NT2/D1 (cell line): ENCODE results near the gene WAPL.

Source experiments
- DNase-seq: peaks from one replicate; pipeline ENCODE4 v3.0.0-alpha.2; 2011; ENCODE audit warnings: low read depth, low spot score
- H3K27me3 ChIP-seq: 2 replicates; pipeline ENCODE4 v1.6.0; 2011; ENCODE audit warnings: mild to moderate bottlenecking; ENCODE audit not compliant: insufficient read length, insufficient read depth
- H3K36me3 ChIP-seq: 2 replicates; pipeline ENCODE4 v1.6.1; 2011; ENCODE audit warnings: mild to moderate bottlenecking, low read length, mixed read lengths; ENCODE audit not compliant: insufficient read depth, insufficient read length
- H3K4me1 ChIP-seq: 2 replicates; pipeline ENCODE4 v1.5.1; 2011; ENCODE audit not compliant: insufficient read depth, insufficient read length
- H3K4me3 ChIP-seq: 2 replicates; pipeline ENCODE4 v1.5.1; 2011; ENCODE audit warnings: low read depth; ENCODE audit not compliant: insufficient read length
- H3K9ac ChIP-seq: 2 replicates; pipeline ENCODE4 v1.6.0; 2011; ENCODE audit warnings: low read depth; ENCODE audit not compliant: insufficient read length
- H3K9me3 ChIP-seq: 2 replicates; pipeline ENCODE4 v1.5.1; 2011; ENCODE audit warnings: mild to moderate bottlenecking, low read length; ENCODE audit not compliant: insufficient read depth
- SUZ12 ChIP-seq: IDR thresholded peaks from 2 replicates; pipeline ENCODE4 v1.6.1; 2011; ENCODE audit not compliant: insufficient read length, insufficient read depth; ENCODE audit errors: extremely low read depth
- YY1 ChIP-seq: IDR thresholded peaks from 2 replicates; pipeline ENCODE4 v1.6.1; 2011; ENCODE audit not compliant: insufficient read length, insufficient read depth
- ZNF274 ChIP-seq: IDR thresholded peaks from 2 replicates; pipeline ENCODE4 v1.6.1; 2011; ENCODE audit warnings: mild to moderate bottlenecking, low read depth, low read length

The WAPL gene

DNA sequence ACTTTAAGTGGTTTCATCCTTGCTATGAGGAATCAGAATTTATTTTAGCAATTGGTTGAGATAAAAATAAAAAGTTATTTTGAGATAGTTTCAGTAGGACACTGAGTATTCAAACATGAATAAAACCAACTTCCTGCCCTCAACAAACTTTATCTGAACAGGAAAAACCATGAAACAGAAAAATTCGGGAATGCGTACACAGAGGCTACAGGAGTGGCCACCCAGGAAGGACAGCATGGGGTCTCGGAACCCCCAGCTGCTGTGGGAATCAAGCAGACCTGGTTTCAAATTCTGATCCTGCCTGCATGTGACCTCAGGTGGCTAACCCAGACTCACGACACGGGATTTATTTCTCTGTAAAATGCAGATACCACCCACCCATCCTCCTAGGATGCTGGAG, 106.0 kb downstream of the WAPL start:
- no peak for DNase-seq
- Histone ChIP-seq H3K4me3 (no peak overlapping the region), H3K36me3 (no peaks in the 10 kb centered on the region), H3K4me1 (no peaks in the 10 kb centered on the region), H3K27me3 (no peaks in the 10 kb centered on the region), H3K9me3 (peaks cover 6% of the 10 kb centered on the region; the same call in 1 of the 2 replicates), H3K9ac (no peak overlapping the region)
- TF ChIP-seq YY1 (no peak), ZNF274 (no peak), SUZ12 (no peak)

DNA sequence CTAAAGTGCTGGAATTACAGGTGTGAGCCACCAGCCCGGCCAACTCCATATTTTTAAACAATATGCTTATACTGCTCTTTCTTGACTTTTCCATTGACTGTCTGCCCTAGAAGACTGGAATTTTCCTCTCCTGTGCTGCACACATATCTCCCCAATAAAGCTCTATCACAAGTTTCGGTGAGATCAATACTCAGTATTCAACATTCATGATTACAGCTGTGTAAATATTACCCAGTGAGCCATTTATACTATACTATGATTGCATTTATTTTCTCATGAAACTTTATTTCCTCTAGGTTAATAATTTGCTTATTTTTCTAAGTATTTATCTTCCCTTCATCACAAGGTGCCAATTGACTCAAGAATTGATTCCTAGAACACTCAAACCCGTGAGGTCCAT, 106.5 kb downstream of the WAPL start:
- Histone ChIP-seq H3K27me3 (no peaks in the 10 kb centered on the region), H3K4me3 (no peak overlapping the region), H3K9me3 (peaks cover 7% of the 10 kb centered on the region; the same call in 1 of the 2 replicates), H3K4me1 (no peaks in the 10 kb centered on the region), H3K36me3 (no peaks in the 10 kb centered on the region), H3K9ac (no peak overlapping the region)
- TF ChIP-seq SUZ12: no peak
- no peak for TF ChIP-seq ZNF274
- TF ChIP-seq YY1: no peak
- no peak for DNase-seq

DNA sequence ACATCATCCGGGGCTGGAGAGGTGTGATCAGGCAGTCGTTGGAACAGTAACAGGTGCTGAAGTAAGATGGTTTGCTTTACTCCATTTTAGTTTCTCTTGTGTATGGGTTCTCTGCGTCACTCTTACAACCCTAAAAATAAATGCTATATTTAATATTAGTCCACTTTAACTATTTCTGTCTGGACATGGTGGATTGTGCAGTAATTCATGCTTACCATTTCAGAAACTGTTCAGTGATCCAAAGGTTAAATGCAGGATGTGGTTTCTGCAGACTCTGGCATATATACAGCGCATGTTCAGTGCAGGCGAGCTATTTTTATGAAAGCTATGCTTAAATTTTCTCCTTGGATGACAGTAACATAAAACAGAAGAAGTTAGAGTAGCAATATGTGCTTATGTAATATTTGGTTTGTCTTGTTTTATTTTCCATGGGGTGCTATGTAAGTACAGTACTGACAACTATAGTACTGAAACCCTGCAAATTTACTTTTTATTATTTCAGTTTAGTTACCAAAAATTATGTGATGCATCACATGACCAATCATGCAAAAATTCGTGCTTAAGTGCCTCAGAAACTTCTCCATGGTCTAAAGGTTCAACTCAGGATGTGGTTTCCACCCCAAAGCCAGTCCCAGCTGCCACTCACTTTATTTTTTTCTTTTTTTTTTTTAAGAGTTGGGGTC, 108.4 kb downstream of the WAPL start:
- no peaks in the 10 kb centered on the region for H3K27me3 ChIP-seq
- TF ChIP-seq ZNF274 (no peak), SUZ12 (no peak)
- DNase-seq: no peak
- H3K4me3 ChIP-seq: no peak overlapping the region
- peaks cover 7% of the 10 kb centered on the region; the same call in 1 of the 2 replicates for H3K9me3 ChIP-seq
- H3K4me1 ChIP-seq: no peaks in the 10 kb centered on the region
- no peaks in the 10 kb centered on the region for H3K36me3 ChIP-seq
- no peak overlapping the region for H3K9ac ChIP-seq

DNA sequence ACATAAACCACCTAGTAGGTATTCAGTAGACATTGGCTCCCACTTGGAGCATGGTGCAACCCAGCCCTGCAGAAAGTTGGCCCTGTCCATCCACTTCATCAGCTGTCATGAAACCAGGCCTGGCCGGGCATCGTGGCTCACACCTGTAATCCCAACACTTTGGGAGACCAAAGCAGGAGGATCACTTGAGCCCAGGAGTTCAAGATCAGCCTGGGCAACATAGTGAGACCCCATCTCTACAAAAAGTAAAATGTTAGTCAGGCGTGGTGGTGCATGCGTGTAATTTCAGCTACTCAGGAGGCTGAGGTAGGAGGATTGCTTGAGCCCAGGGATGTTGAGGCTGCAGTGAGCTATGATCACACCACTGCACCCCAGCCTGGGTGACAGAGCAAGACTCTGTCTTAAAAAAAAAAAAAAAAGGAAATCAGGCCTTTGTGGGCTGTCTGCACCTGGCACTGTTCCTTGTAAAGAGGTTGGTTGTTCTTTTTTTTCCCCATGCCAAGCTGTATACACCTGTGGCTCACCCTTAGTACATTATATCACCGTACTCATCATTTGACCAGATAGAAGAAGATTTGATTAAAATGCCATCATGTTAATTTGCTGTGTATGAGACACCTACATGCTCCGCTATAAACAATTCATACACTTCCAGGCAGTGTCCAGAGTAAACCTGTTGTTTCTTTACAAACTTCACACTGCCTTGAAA, 109.6 kb downstream of the WAPL start:
- DNase-seq: no peak
- Histone ChIP-seq H3K27me3 (no peaks in the 10 kb centered on the region), H3K36me3 (no peaks in the 10 kb centered on the region), H3K4me3 (no peak overlapping the region), H3K9me3 (peaks cover 7% of the 10 kb centered on the region; the same call in 1 of the 2 replicates), H3K9ac (no peak overlapping the region), H3K4me1 (no peaks in the 10 kb centered on the region)
- TF ChIP-seq SUZ12: no peak
- TF ChIP-seq YY1: no peak
- TF ChIP-seq ZNF274: no peak

DNA sequence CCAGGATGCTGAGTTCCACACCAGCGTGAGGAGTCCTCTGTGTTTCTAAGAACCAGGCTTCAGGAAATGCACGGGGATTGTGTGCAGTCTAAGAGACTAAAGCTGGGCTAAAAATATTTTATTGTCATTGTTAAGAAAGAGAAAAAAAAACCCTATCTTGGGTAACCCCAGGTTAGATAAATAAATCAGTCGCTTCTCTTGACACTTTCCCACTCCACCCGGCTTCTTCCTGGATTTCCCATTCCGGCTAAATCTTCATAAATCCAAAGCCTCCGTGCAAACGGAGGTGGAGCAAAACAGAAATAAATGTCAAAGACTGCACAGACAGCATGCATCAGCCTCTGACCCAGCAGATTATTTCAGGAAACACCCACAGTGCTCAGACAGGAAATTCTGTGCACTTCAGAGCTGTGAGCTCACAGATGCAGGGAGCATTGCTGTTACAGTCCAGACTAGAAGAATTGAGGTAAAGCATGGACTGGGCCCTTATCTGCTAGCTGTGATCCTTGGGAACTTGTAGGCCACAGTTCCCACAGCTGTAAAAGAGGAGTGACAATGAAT, 110.2 kb downstream of the WAPL start:
- H3K9ac ChIP-seq: no peak overlapping the region
- H3K9me3 ChIP-seq: peaks cover 7% of the 10 kb centered on the region; the same call in 1 of the 2 replicates
- TF ChIP-seq ZNF274: no peak
- TF ChIP-seq YY1: no peak
- no peak for TF ChIP-seq SUZ12
- H3K27me3 ChIP-seq: no peaks in the 10 kb centered on the region
- H3K36me3 ChIP-seq: no peaks in the 10 kb centered on the region
- no peaks in the 10 kb centered on the region for H3K4me1 ChIP-seq
- DNase-seq: no peak
- no peak overlapping the region for H3K4me3 ChIP-seq

DNA sequence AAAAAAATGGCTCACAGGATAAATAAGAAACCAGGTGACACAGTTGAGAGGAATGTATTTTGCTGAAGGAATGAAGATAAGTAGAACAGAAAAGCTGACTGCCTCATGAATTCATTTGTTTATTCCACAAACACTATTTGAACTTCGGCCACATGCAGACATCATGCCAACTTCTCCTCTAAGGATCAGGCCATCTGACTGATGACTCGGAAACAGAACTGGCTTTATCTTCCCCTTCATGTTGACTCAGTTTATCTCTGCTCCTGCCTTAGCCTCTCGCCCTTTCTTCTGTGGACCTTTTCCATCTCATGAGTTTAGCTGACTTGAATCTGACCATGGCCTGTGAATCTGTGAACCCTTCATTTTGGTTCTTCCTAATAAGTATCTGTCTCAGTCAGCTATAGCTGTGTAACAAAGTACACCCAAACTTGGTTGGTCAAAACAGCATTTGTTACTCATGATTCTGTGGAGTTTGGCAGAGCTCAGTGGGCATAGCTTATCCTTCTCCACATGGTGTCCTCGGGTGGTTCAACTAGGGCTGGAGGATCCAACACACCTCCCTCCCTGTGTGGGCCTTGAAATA, 111.0 kb downstream of the WAPL start:
- no peak for DNase-seq
- Histone ChIP-seq H3K4me1 (no peaks in the 10 kb centered on the region), H3K9me3 (peaks cover 7% of the 10 kb centered on the region; the same call in 1 of the 2 replicates), H3K9ac (no peak overlapping the region), H3K4me3 (no peak overlapping the region), H3K27me3 (no peaks in the 10 kb centered on the region), H3K36me3 (no peaks in the 10 kb centered on the region)
- TF ChIP-seq ZNF274 (no peak), YY1 (no peak)

DNA sequence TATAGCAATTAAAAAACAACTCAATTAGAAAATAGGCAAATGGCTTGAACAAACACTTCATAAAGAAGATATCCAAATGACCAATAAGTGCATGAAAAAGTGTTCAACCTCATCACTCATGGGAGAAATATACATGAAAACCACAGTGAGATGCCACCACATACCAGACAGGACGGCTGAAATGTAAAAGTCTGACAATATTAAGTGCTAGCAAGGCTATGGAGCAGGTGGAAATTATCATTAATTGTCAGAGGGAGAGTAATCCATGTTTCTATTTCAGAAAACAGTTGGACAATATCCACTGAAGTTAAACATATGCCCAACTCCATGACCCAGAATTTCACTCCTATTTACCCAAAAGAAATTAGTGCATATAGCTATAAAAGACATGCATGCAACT, 112.4 kb downstream of the WAPL start:
- no peaks in the 10 kb centered on the region for H3K36me3 ChIP-seq
- H3K9me3 ChIP-seq: peaks cover 7% of the 10 kb centered on the region; the same call in 1 of the 2 replicates
- TF ChIP-seq SUZ12 (no peak), YY1 (no peak)
- DNase-seq: no peak
- H3K27me3 ChIP-seq: no peaks in the 10 kb centered on the region
- no peak overlapping the region for H3K4me3 ChIP-seq
- no peak overlapping the region for H3K9ac ChIP-seq
- no peaks in the 10 kb centered on the region for H3K4me1 ChIP-seq
